ENCODE results near the gene DOK4.

Gene DOK4

DNA sequence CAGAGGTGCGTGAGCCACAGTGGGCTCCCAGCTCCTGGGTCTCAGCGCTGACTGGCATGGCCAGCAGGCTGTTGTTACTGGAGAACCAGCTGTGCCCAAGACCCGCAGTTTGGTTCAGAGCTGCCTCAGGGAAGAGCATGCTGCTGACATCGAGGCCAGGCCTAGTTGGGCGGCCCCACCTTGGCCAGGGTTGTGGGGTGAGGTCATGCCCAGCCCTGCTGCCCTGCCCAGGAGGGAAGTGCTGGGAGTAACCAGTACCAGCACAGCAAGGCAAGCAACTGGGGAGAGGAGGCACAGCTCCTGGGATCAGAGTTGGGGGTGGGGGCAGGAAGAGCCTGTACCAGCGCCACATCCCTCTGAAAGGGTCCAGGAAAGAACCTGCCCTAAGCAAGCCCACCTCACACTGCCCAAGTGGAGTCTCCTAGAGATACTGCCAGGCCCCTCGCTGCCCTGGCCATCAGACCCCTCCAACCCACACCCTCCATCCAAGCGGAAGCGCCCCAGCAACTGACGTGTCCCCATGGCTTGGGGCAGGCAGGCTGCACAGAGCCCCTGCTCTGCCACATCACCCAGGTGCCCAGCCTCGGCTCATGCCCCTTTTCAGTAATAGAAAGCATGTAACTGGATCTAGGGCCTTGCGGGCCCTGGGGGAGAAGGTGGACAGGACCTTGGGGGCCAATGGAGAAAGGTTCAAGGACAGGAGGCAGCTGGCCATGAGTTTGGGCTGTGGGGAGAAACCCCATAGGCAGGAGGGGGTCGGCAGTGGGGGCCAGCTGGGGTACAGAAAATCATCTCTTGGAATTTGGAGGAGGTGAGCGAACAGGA lies 990 bp downstream of the DOK4 start:
- Histone ChIP-seq H3K9me2 (replicated peaks; ENCODE audit: low read depth, low read length) (no peaks in the 10 kb centered on the region), H3K4me1 (ENCODE audit: insufficient read depth, low read length, poor library complexity, severe bottlenecking) (peaks cover 26% of the 10 kb centered on the region), H4K20me1 (ENCODE audit: insufficient read depth, low read length, poor library complexity, severe bottlenecking) (no peaks in the 10 kb centered on the region), H3K79me2 (ENCODE audit: insufficient read depth, low read length) (peaks cover 8% of the 10 kb centered on the region; the same call in 1 of the 2 replicates), H3K36me3 (ENCODE audit: insufficient read depth, low read length) (no peaks in the 10 kb centered on the region), H2AFZ (ENCODE audit: low read length) (peak overlapping the region; percentile 74), H3K9ac (ENCODE audit: low read depth, low read length, poor library complexity, severe bottlenecking) (peak overlapping the region; percentile 72), H3K4me3 (ENCODE audit: low read length, poor library complexity, severe bottlenecking) (peak overlapping the region; percentile 90), H3K9me3 (ENCODE audit: insufficient read depth, low read depth, low read length) (no peaks in the 10 kb centered on the region), H3F3A (ENCODE audit: low read depth) (no peaks in the 10 kb centered on the region), H3K27me3 (ENCODE audit: insufficient read depth, low read length, poor library complexity, severe bottlenecking) (no peaks in the 10 kb centered on the region), H3K4me2 (ENCODE audit: low read depth, low read length, poor library complexity, severe bottlenecking) (peak overlapping the region; percentile 81)
- TF ChIP-seq EZH2phosphoT487 (IDR thresholded peaks at IDR 0.05; ENCODE audit: borderline replicate concordance) (no peak), CTCF (conservative IDR thresholded peaks at IDR 0.05; ENCODE audit: low read length) (no peak)

DNA sequence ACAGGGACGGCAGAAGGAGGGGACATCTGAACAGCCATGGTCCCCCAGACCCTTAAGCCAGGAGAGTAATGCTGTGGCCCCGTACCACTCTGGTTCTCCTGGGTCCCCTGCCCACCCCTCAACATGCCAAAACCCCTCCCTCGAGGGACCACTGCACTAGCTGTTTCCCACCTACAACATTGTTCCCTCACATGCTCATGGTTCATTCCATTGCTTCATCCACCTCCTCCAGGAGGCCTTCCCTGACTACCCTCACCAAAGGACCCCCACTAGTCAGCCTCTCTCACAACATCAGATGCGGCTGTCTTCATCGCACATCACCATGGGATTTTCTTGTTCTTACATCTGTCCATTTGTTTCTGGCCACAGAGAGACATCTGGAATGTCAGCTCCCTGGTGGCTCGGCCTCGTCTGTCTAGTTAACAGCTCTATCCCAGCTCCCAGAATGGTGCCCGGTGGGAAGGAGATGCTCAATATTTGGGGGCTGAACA lies 1.7 kb downstream of the DOK4 start:
- H4K20me1 ChIP-seq (ENCODE audit: insufficient read depth, low read length, poor library complexity, severe bottlenecking): no peaks in the 10 kb centered on the region
- H3K79me2 ChIP-seq (ENCODE audit: insufficient read depth, low read length): peaks cover 8% of the 10 kb centered on the region; the same call in 1 of the 2 replicates
- H3K4me2 ChIP-seq (ENCODE audit: low read depth, low read length, poor library complexity, severe bottlenecking): peak overlapping the region; percentile 81
- H3K4me3 ChIP-seq (ENCODE audit: low read length, poor library complexity, severe bottlenecking): peak overlapping the region; percentile 90
- no peaks in the 10 kb centered on the region for H3K9me3 ChIP-seq (ENCODE audit: insufficient read depth, low read depth, low read length)
- no peaks in the 10 kb centered on the region for H3K36me3 ChIP-seq (ENCODE audit: insufficient read depth, low read length)
- H3K4me1 ChIP-seq (ENCODE audit: insufficient read depth, low read length, poor library complexity, severe bottlenecking): peaks cover 26% of the 10 kb centered on the region
- H3K9ac ChIP-seq (ENCODE audit: low read depth, low read length, poor library complexity, severe bottlenecking): peak overlapping the region; percentile 72
- H2AFZ ChIP-seq (ENCODE audit: low read length): no peak overlapping the region
- H3K9me2 ChIP-seq (replicated peaks; ENCODE audit: low read depth, low read length): no peaks in the 10 kb centered on the region
- no peak for TF ChIP-seq CTCF (conservative IDR thresholded peaks at IDR 0.05; ENCODE audit: low read length)
- no peak for TF ChIP-seq EZH2phosphoT487 (IDR thresholded peaks at IDR 0.05; ENCODE audit: borderline replicate concordance)
- H3K27me3 ChIP-seq (ENCODE audit: insufficient read depth, low read length, poor library complexity, severe bottlenecking): no peaks in the 10 kb centered on the region
- no peaks in the 10 kb centered on the region for H3F3A ChIP-seq (ENCODE audit: low read depth)

- TF ChIP-seq EZH2phosphoT487 (IDR thresholded peaks at IDR 0.05; ENCODE audit: borderline replicate concordance) (no peak), CTCF (conservative IDR thresholded peaks at IDR 0.05; ENCODE audit: low read length) (no peak)
- no peak overlapping the region for H3K4me3 ChIP-seq (ENCODE audit: low read length, poor library complexity, severe bottlenecking)
- no peaks in the 10 kb centered on the region for H3K36me3 ChIP-seq (ENCODE audit: insufficient read depth, low read length)
Observed at GRCh38 chr16:57483725-57484514, 2.4 kb downstream of the DOK4 start.

More at GRCh38 chr16:57483725-57484514, 2.4 kb downstream of the DOK4 start:
- no peak overlapping the region for H2AFZ ChIP-seq (ENCODE audit: low read length)
- no peaks in the 10 kb centered on the region for H3F3A ChIP-seq (ENCODE audit: low read depth)
- H3K79me2 ChIP-seq (ENCODE audit: insufficient read depth, low read length): peaks cover 8% of the 10 kb centered on the region; the same call in 1 of the 2 replicates
- H3K4me1 ChIP-seq (ENCODE audit: insufficient read depth, low read length, poor library complexity, severe bottlenecking): peaks cover 29% of the 10 kb centered on the region
- H3K4me2 ChIP-seq (ENCODE audit: low read depth, low read length, poor library complexity, severe bottlenecking): peak overlapping the region; percentile 81
- no peaks in the 10 kb centered on the region for H3K9me3 ChIP-seq (ENCODE audit: insufficient read depth, low read depth, low read length)
- H3K9me2 ChIP-seq (replicated peaks; ENCODE audit: low read depth, low read length): no peaks in the 10 kb centered on the region
- H3K9ac ChIP-seq (ENCODE audit: low read depth, low read length, poor library complexity, severe bottlenecking): no peak overlapping the region
- H3K27me3 ChIP-seq (ENCODE audit: insufficient read depth, low read length, poor library complexity, severe bottlenecking): no peaks in the 10 kb centered on the region
- H4K20me1 ChIP-seq (ENCODE audit: insufficient read depth, low read length, poor library complexity, severe bottlenecking): no peaks in the 10 kb centered on the region
